Measurements from ENCODE around the gene WDR45. TPM values are rescaled to one million over a fixed set of nuclear protein-coding genes. Genes with fewer than 3 reads are reported as not detected.

WDR45 gene
- total and polyA plus RNA-seq, 3 donors from 2014 or later: 27.1 to 52.0 (median 43.2) TPM

GRCh38 chrX:49072712-49073095 is 7.0 kb downstream of the WDR45 start:
- 6 to 16% methylated on average over 8 to 10 of the region's 10 CpGs for WGBS, 2 donors
- H3K27me3 ChIP-seq: no peaks in the 10 kb centered on the region
- no peaks in the 10 kb centered on the region for H3K9me3 ChIP-seq
- peak overlapping the region; percentile 9 to 23 for H3K4me3 ChIP-seq
- TF ChIP-seq POLR2A (IDR thresholded peaks at IDR 0.05) (no peak), CTCF (IDR thresholded peaks at IDR 0.05) (no peak)
- no peaks in the 10 kb centered on the region for H3K36me3 ChIP-seq (ENCODE audit: low read depth, missing control alignments)
- peaks cover 4% of the 10 kb centered on the region for H3K4me1 ChIP-seq
- intact Hi-C loops (cut with DNase I; ENCODE audit: low total_unique reads): no loop called here
- DNase-seq: no peak
- H3K27ac ChIP-seq: no peak overlapping the region

DNA sequence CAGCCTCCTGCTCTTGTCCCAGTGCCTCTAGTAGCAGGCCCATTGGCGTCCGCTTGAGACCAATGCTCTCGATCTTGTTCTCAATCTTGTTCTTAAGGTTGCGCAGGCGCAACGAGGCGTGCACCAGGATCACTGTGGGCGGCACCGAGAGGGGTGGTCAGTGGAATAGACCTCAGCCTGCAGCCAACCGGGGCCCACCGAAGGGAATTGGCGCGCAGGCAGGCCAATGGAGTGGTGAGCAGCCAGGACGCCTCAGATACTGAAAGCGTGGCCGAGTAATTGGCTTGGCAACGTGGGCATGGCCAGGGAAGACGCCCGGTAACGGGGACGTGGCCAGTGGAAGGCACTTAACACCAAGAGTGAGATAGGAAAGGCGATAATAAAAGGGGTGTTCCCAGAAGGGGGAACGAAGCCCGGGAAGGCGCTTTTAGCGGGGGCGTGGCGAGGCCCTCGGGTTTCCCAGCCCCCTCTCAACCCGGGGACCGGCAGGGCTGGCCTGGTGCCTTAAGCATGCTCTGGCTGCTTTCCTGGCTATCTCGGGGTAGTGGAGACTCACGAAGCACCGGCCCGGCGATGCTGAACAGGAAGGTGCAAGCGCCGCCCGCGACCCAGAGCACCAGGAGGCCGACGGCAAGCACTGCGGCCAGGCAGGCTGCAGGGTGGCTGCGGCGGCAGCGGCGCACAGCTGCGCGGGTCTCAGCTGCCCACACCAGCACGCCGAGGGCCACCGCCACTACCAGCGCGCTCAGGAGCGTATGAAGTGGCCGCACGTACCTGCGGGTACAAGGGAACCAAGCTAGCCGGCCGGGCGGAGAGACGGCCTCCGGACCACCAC is 7.6 kb downstream of the WDR45 start:
- no peak for TF ChIP-seq POLR2A (IDR thresholded peaks at IDR 0.05)
- TF ChIP-seq CTCF (IDR thresholded peaks at IDR 0.05): no peak

GRCh38 chrX:49070988-49071387 is 8.7 kb downstream of the WDR45 start:
- no peak for DNase-seq
- H3K4me3 ChIP-seq: no peak overlapping the region
- H3K4me1 ChIP-seq: peaks cover 4% of the 10 kb centered on the region
- WGBS, 2 donors: 80 to 97% methylated on average over 2 to 4 of the region's 4 CpGs
- intact Hi-C loops (cut with DNase I; ENCODE audit: low total_unique reads): no loop called here
- no peaks in the 10 kb centered on the region for H3K36me3 ChIP-seq (ENCODE audit: low read depth, missing control alignments)
- TF ChIP-seq CTCF (IDR thresholded peaks at IDR 0.05): no peak
- no peak for TF ChIP-seq POLR2A (IDR thresholded peaks at IDR 0.05)
- no peak overlapping the region for H3K27ac ChIP-seq
- no peaks in the 10 kb centered on the region for H3K9me3 ChIP-seq
- H3K27me3 ChIP-seq: no peaks in the 10 kb centered on the region

More for the DNA sequence above, 7.6 kb downstream of the WDR45 start:
- H3K4me1 ChIP-seq: peaks cover 4% of the 10 kb centered on the region
- no peaks in the 10 kb centered on the region for H3K27me3 ChIP-seq
- H3K36me3 ChIP-seq (ENCODE audit: low read depth, missing control alignments): no peaks in the 10 kb centered on the region
- H3K4me3 ChIP-seq: peak overlapping the region; percentile 9 to 23
- no peak overlapping the region for H3K27ac ChIP-seq
- 11% methylated on average over 38 of the region's 63 CpGs; no CpG with 5 or more reads in 1 of the 2 donors for WGBS, 2 donors
- no peaks in the 10 kb centered on the region for H3K9me3 ChIP-seq
- peak; percentile 77 for DNase-seq
- intact Hi-C loops (cut with DNase I; ENCODE audit: low total_unique reads): no loop called here

GRCh38 chrX:49069038-49069437 is 10.6 kb downstream of the WDR45 start:
- intact Hi-C loops (cut with DNase I; ENCODE audit: low total_unique reads): no loop called here

More at GRCh38 chrX:49069038-49069437, 10.6 kb downstream of the WDR45 start:
- no peaks in the 10 kb centered on the region for H3K27me3 ChIP-seq
- H3K36me3 ChIP-seq (ENCODE audit: low read depth, missing control alignments): no peaks in the 10 kb centered on the region
- no peak overlapping the region for H3K4me3 ChIP-seq
- H3K27ac ChIP-seq: no peak overlapping the region
- 94 to 97% methylated on average over 7 to 11 of the region's 11 CpGs for WGBS, 2 donors
- H3K9me3 ChIP-seq: no peaks in the 10 kb centered on the region
- DNase-seq: no peak
- H3K4me1 ChIP-seq: no peaks in the 10 kb centered on the region
- TF ChIP-seq POLR2A (IDR thresholded peaks at IDR 0.05) (no peak), CTCF (IDR thresholded peaks at IDR 0.05) (no peak)
